Activated naive CD4-positive, alpha-beta T cell treated with anti-CD3 and anti-CD28 coated beads for 36 hours (primary cell): Measurements from ENCODE around the gene RNU1-1. TPM values are rescaled to one million over a fixed set of nuclear protein-coding genes. Genes with fewer than 3 reads are reported as not detected.
"Not testable (repeated sequence)": the region's sequence is repeated elsewhere in the genome, so short reads cannot be mapped to it uniquely, and the experiment has no call there.

Experiments used
- CTCF ChIA-PET: fragments of 350-600 bp; sonication (Branson Sonifier 250); formaldehyde crosslinking; loops from one replicate; lab custom pipeline; 2021; ENCODE audit warnings: antibody characterized with exemption; lab: Charles Lee
- DNase-seq: peaks from one replicate; pipeline ENCODE4 v3.0.0-alpha.2; 2020
- H3K27ac Mint-ChIP-seq: one replicate; pipeline ENCODE4 v1.8.0; 2021; ENCODE audit warnings: mild to moderate bottlenecking, mixed read lengths
- H3K27me3 Mint-ChIP-seq: one replicate; pipeline ENCODE4 v1.8.0; 2021; ENCODE audit warnings: low read depth, mixed read lengths
- H3K36me3 Mint-ChIP-seq: one replicate; pipeline ENCODE4 v1.8.0; 2021; ENCODE audit warnings: low read depth, mixed read lengths
- H3K4me1 Mint-ChIP-seq: one replicate; pipeline ENCODE4 v1.8.0; 2021; ENCODE audit warnings: low read depth, mixed read lengths
- H3K4me3 Mint-ChIP-seq: one replicate; pipeline ENCODE4 v1.8.0; 2021; ENCODE audit warnings: mild to moderate bottlenecking, moderate library complexity, mixed read lengths
- H3K9me3 Mint-ChIP-seq: one replicate; pipeline ENCODE4 v1.8.0; 2021; ENCODE audit warnings: mixed read lengths
- intact Hi-C: fragments of 100-400 bp; cut with micrococcal nuclease; formaldehyde crosslinking; loops from one replicate; pipeline ENCODE4 v1.15.1; 2023
- total RNA-seq, 2 experiments: library from RNA; stranded (reverse); gene quantifications; one replicate each; pipeline ENCODE4 v1.2.3, GENCODE V29; 2021

Gene RNU1-1
- 1,000 to 10,000 TPM; 1,341 to 1,386 TPM for total RNA-seq

GRCh38 chr1:16514107-16515055 lies at the start of gene RNU1-1:
Gene RNU1-1, minus strand, starts transcription at chr1:16514285.
- intact Hi-C loops, result loop anchor here (5.0 kb wide), 2 partner anchors 72 to 388 kb away; partner anchors contain the start of gene NECAP2
- H3K4me3 Mint-ChIP-seq, H3K36me3 Mint-ChIP-seq, H3K27ac Mint-ChIP-seq, CTCF ChIA-PET, H3K9me3 Mint-ChIP-seq, H3K4me1 Mint-ChIP-seq, H3K27me3 Mint-ChIP-seq: not testable (repeated sequence)
- peak; percentile 81 for DNase-seq

GRCh38 chr1:16561035-16561434 lies 47.0 kb upstream of the RNU1-1 start:
- H3K4me3 Mint-ChIP-seq, intact Hi-C loops, H3K9me3 Mint-ChIP-seq, H3K4me1 Mint-ChIP-seq, H3K27ac Mint-ChIP-seq, H3K36me3 Mint-ChIP-seq, DNase-seq, CTCF ChIA-PET, H3K27me3 Mint-ChIP-seq: not testable (repeated sequence)

- H3K4me3 Mint-ChIP-seq, H3K9me3 Mint-ChIP-seq, H3K4me1 Mint-ChIP-seq, H3K27ac Mint-ChIP-seq, H3K36me3 Mint-ChIP-seq, H3K27me3 Mint-ChIP-seq, CTCF ChIA-PET, intact Hi-C loops, DNase-seq: not testable (repeated sequence)
Observed at GRCh38 chr1:16560498-16560897, 46.4 kb upstream of the RNU1-1 start.

- CTCF ChIA-PET, DNase-seq, intact Hi-C loops: not testable (repeated sequence)
Observed at GRCh38 chr1:16559688-16560087, 45.6 kb upstream of the RNU1-1 start.

GRCh38 chr1:16557034-16557433 lies 42.9 kb upstream of the RNU1-1 start:
- H3K4me3 Mint-ChIP-seq, DNase-seq, H3K27ac Mint-ChIP-seq, H3K9me3 Mint-ChIP-seq, intact Hi-C loops, H3K27me3 Mint-ChIP-seq, CTCF ChIA-PET, H3K36me3 Mint-ChIP-seq, H3K4me1 Mint-ChIP-seq: not testable (repeated sequence)

More at GRCh38 chr1:16559688-16560087, 45.6 kb upstream of the RNU1-1 start:
- H3K27ac Mint-ChIP-seq, H3K4me3 Mint-ChIP-seq, H3K36me3 Mint-ChIP-seq, H3K9me3 Mint-ChIP-seq, H3K27me3 Mint-ChIP-seq, H3K4me1 Mint-ChIP-seq: not testable (repeated sequence)

GRCh38 chr1:16553244-16553643 lies 39.2 kb upstream of the RNU1-1 start:
- DNase-seq, H3K36me3 Mint-ChIP-seq, H3K4me3 Mint-ChIP-seq, H3K9me3 Mint-ChIP-seq, CTCF ChIA-PET, H3K4me1 Mint-ChIP-seq, H3K27me3 Mint-ChIP-seq, intact Hi-C loops, H3K27ac Mint-ChIP-seq: not testable (repeated sequence)

GRCh38 chr1:16550212-16550918 lies 36.3 kb upstream of the RNU1-1 start:
- H3K27ac Mint-ChIP-seq, H3K4me1 Mint-ChIP-seq, H3K4me3 Mint-ChIP-seq, intact Hi-C loops, H3K9me3 Mint-ChIP-seq, DNase-seq, H3K27me3 Mint-ChIP-seq, H3K36me3 Mint-ChIP-seq, CTCF ChIA-PET: not testable (repeated sequence)

- H3K36me3 Mint-ChIP-seq, CTCF ChIA-PET, H3K4me1 Mint-ChIP-seq, H3K27ac Mint-ChIP-seq, DNase-seq, H3K4me3 Mint-ChIP-seq, H3K27me3 Mint-ChIP-seq, intact Hi-C loops, H3K9me3 Mint-ChIP-seq: not testable (repeated sequence)
Observed at GRCh38 chr1:16549545-16549944, 35.5 kb upstream of the RNU1-1 start.

GRCh38 chr1:16547502-16548241 lies 33.6 kb upstream of the RNU1-1 start:
- H3K9me3 Mint-ChIP-seq, DNase-seq, H3K27me3 Mint-ChIP-seq, H3K4me1 Mint-ChIP-seq, CTCF ChIA-PET, H3K4me3 Mint-ChIP-seq, H3K27ac Mint-ChIP-seq, intact Hi-C loops, H3K36me3 Mint-ChIP-seq: not testable (repeated sequence)

GRCh38 chr1:16545682-16546095 lies 31.6 kb upstream of the RNU1-1 start:
- H3K9me3 Mint-ChIP-seq, H3K27ac Mint-ChIP-seq, H3K36me3 Mint-ChIP-seq, intact Hi-C loops, H3K4me3 Mint-ChIP-seq, CTCF ChIA-PET, H3K4me1 Mint-ChIP-seq, H3K27me3 Mint-ChIP-seq: not testable (repeated sequence)
- DNase-seq, result peak; percentile 25

GRCh38 chr1:16540421-16540893 lies 26.4 kb upstream of the RNU1-1 start:
- intact Hi-C loops, H3K4me3 Mint-ChIP-seq, DNase-seq, H3K9me3 Mint-ChIP-seq, H3K36me3 Mint-ChIP-seq, H3K4me1 Mint-ChIP-seq, H3K27me3 Mint-ChIP-seq, H3K27ac Mint-ChIP-seq: not testable (repeated sequence)
- CTCF ChIA-PET, result interaction anchor here (0.6 kb wide), 2 partner anchors 118 to 195 kb away, joined by 3 read pairs; no protein-coding TSS in a partner anchor

- DNase-seq, H3K27ac Mint-ChIP-seq, H3K36me3 Mint-ChIP-seq, H3K4me3 Mint-ChIP-seq, intact Hi-C loops, H3K9me3 Mint-ChIP-seq, H3K4me1 Mint-ChIP-seq: not testable (repeated sequence)
- CTCF ChIA-PET, result interaction anchor here (0.7 kb wide), 1 partner anchor 103 kb away, joined by 3 read pairs; no protein-coding TSS in a partner anchor
- H3K27me3 Mint-ChIP-seq, result peaks cover 20% of the 10 kb centered on the region
Observed at GRCh38 chr1:16537528-16537927, 23.4 kb upstream of the RNU1-1 start.
